ENCODE data around the gene MXD4. TPM values are rescaled to one million over a fixed set of nuclear protein-coding genes. Genes with fewer than 3 reads are reported as not detected.

MXD4 gene
- total and polyA plus RNA-seq, 2 experiments from 2014 or later: 6.9 to 19.9 TPM

DNA sequence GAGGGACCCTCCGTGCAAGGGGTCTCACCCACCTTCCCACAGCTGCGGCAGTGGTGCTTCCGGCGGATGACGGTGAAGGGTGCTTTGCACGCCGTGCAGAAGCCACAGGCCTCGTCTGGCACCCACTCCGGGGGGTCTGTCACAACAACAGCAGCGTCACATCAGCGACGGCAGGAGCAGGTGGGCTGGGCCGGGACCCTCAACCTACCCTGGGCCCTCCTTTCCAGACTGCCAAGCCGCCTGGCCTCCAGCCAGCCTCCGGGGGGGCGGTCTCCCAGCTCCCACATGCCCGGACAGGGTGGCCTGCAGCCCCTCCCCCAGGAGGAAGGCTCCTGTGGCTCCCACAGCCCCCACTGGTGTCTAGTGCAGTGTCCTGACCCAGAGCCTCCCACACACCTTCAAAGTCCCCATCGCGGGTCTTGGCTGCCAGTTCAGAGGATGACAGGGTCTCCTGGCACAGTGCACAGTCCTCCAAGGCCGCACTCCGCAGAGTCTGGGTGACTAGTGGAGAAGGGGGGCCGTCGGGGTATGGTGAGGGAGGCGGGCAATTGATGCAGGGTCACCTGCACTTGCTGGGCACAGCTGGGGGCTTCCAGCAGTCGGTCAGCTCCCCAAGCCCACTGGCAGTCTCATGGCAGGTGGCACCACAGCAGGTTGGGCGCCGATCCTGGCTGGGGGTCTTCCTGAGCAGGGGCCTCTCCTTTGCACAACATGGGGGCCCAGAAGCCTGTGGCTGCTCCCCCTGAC is 9.5 kb upstream of the MXD4 start (continued):
- TF ChIP-seq CREB1 (CRISPR knock-in tag; IDR thresholded peaks at IDR 0.05; ENCODE audit: low read depth) (no peak), EZH2phosphoT487 (IDR thresholded peaks at IDR 0.05; ENCODE audit: unreplicated experiment) (no peak), REST (IDR thresholded peaks at IDR 0.05; ENCODE audit: unreplicated experiment) (no peak), ZNF114 (CRISPR knock-in tag; IDR thresholded peaks at IDR 0.05) (no peak), EZH2 (IDR thresholded peaks at IDR 0.05; ENCODE audit: low read depth, unreplicated experiment) (no peak)
- TF ChIP-seq, protein P1, sequence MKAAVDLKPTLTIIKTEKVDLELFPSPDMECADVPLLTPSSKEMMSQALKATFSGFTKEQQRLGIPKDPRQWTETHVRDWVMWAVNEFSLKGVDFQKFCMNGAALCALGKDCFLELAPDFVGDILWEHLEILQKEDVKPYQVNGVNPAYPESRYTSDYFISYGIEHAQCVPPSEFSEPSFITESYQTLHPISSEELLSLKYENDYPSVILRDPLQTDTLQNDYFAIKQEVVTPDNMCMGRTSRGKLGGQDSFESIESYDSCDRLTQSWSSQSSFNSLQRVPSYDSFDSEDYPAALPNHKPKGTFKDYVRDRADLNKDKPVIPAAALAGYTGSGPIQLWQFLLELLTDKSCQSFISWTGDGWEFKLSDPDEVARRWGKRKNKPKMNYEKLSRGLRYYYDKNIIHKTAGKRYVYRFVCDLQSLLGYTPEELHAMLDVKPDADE (IDR thresholded peaks at IDR 0.05): no peak

GRCh38 chr4:2270341-2271165 is 8.6 kb upstream of the MXD4 start:
- no peaks in the 10 kb centered on the region for H3F3A ChIP-seq (replicated peaks; ENCODE audit: low read depth)
- no peaks in the 10 kb centered on the region for H3K9me2 ChIP-seq (ENCODE audit: insufficient read depth)
- Mint-ChIP-seq H3K36me3 (ENCODE audit: low read depth) (no peaks in the 10 kb centered on the region; the same call in 2 of the 3 replicates), H3K27ac (no peak overlapping the region), H3K9me3 (no peaks in the 10 kb centered on the region), H3K27me3 (ENCODE audit: insufficient read depth, low read depth, poor library complexity) (peaks cover 6% of the 10 kb centered on the region), H3K4me3 (no peak overlapping the region), H3K4me1 (peaks cover 15% of the 10 kb centered on the region)
- ATAC-seq: no peak
- H3K27ac ChIP-seq (ENCODE audit: low read depth): no peak overlapping the region
- H4K20me1 ChIP-seq (replicated peaks; ENCODE audit: insufficient read depth): no peaks in the 10 kb centered on the region
- H3K36me3 ChIP-seq (ENCODE audit: insufficient read depth): no peaks in the 10 kb centered on the region
- H3K4me2 ChIP-seq: no peak overlapping the region
- no peak for DNase-seq (ENCODE audit: low spot score)
- H3K4me3 ChIP-seq: no peak overlapping the region
- H2AFZ ChIP-seq: no peak overlapping the region
- no peaks in the 10 kb centered on the region for H3K27me3 ChIP-seq (ENCODE audit: insufficient read depth)
- no peaks in the 10 kb centered on the region for H3K79me2 ChIP-seq (replicated peaks; ENCODE audit: insufficient read depth)
- peaks cover 9% of the 10 kb centered on the region for H3K4me1 ChIP-seq (ENCODE audit: insufficient read depth)
- TF ChIP-seq CREB1 (CRISPR knock-in tag; IDR thresholded peaks at IDR 0.05; ENCODE audit: low read depth) (no peak), ZNF331 (CRISPR knock-in tag; IDR thresholded peaks at IDR 0.05; ENCODE audit: low read depth) (no peak), STAT1 (IDR thresholded peaks at IDR 0.05; ENCODE audit: unreplicated experiment) (no peak), POLR2AphosphoS5 (IDR thresholded peaks at IDR 0.05; ENCODE audit: low read depth) (no peak), REST (IDR thresholded peaks at IDR 0.05; ENCODE audit: unreplicated experiment) (no peak), NANOG (IDR thresholded peaks at IDR 0.05; ENCODE audit: borderline replicate concordance) (no peak), EZH2phosphoT487 (IDR thresholded peaks at IDR 0.05; ENCODE audit: unreplicated experiment) (no peak), EZH2 (IDR thresholded peaks at IDR 0.05; ENCODE audit: low read depth, unreplicated experiment) (no peak), JUNB (IDR thresholded peaks at IDR 0.05; ENCODE audit: unreplicated experiment) (no peak), ZNF114 (CRISPR knock-in tag; IDR thresholded peaks at IDR 0.05) (no peak)
- TF ChIP-seq, protein P2, sequence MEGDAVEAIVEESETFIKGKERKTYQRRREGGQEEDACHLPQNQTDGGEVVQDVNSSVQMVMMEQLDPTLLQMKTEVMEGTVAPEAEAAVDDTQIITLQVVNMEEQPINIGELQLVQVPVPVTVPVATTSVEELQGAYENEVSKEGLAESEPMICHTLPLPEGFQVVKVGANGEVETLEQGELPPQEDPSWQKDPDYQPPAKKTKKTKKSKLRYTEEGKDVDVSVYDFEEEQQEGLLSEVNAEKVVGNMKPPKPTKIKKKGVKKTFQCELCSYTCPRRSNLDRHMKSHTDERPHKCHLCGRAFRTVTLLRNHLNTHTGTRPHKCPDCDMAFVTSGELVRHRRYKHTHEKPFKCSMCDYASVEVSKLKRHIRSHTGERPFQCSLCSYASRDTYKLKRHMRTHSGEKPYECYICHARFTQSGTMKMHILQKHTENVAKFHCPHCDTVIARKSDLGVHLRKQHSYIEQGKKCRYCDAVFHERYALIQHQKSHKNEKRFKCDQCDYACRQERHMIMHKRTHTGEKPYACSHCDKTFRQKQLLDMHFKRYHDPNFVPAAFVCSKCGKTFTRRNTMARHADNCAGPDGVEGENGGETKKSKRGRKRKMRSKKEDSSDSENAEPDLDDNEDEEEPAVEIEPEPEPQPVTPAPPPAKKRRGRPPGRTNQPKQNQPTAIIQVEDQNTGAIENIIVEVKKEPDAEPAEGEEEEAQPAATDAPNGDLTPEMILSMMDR (conservative IDR thresholded peaks at IDR 0.05; ENCODE audit: low read depth in 2 of 2): no peak
